NCI-H2081 treated with DMSO at 0.1 percent for 48 hours (cell line): Measurements from ENCODE around the gene CERS6.
"Not testable (repeated sequence)": the region's sequence is repeated elsewhere in the genome, so short reads cannot be mapped to it uniquely, and the experiment has no call there.

Experiments
- DNase-seq: peaks from one replicate; lab custom pipeline; 2025; lab: John Stamatoyannopoulos, UW

CERS6 gene

GRCh38 chr2:168732506-168732905, 276.4 kb downstream of the CERS6 start:
- no peak for DNase-seq

- DNase-seq = no peak
These were observed 278.2 kb downstream of the CERS6 start for GRCh38 chr2:168734199-168734760.

GRCh38 chr2:168736649-168737445, 280.8 kb downstream of the CERS6 start:
- DNase-seq = no peak

- DNase-seq = no peak
These were observed 282.0 kb downstream of the CERS6 start for GRCh38 chr2:168738062-168738461.

GRCh38 chr2:168740360-168740759, 284.3 kb downstream of the CERS6 start:
- no peak for DNase-seq

- no peak for DNase-seq
These were observed 284.7 kb downstream of the CERS6 start for GRCh38 chr2:168740788-168741187.

- no peak for DNase-seq
These were observed 286.3 kb downstream of the CERS6 start for GRCh38 chr2:168742258-168742932.

GRCh38 chr2:168744844-168745243, 288.8 kb downstream of the CERS6 start:
- no peak for DNase-seq

- DNase-seq = peak; percentile 12
These were observed 292.4 kb downstream of the CERS6 start for GRCh38 chr2:168748461-168748860.

GRCh38 chr2:168749297-168749696, 293.2 kb downstream of the CERS6 start:
- no peak for DNase-seq

- no peak for DNase-seq
These were observed 295.1 kb downstream of the CERS6 start for GRCh38 chr2:168751104-168751740.

GRCh38 chr2:168752361-168752760, 296.3 kb downstream of the CERS6 start:
- no peak for DNase-seq

- no peak for DNase-seq
These were observed 297.8 kb downstream of the CERS6 start for GRCh38 chr2:168753765-168754329.

GRCh38 chr2:168757223-168757622, 301.2 kb downstream of the CERS6 start:
- DNase-seq = no peak

GRCh38 chr2:168758970-168759820, 303.1 kb downstream of the CERS6 start:
- DNase-seq = no peak

- DNase-seq = no peak
These were observed 309.3 kb downstream of the CERS6 start for GRCh38 chr2:168765401-168765800.

- no peak for DNase-seq
These were observed 310.5 kb downstream of the CERS6 start for GRCh38 chr2:168766600-168766999.

GRCh38 chr2:168767258-168767657, 311.2 kb downstream of the CERS6 start:
- DNase-seq = no peak

- DNase-seq = not testable (repeated sequence)
These were observed 312.3 kb downstream of the CERS6 start for GRCh38 chr2:168768357-168768756.

- no peak for DNase-seq
These were observed 314.7 kb downstream of the CERS6 start for GRCh38 chr2:168770796-168771195.

GRCh38 chr2:168772704-168773103, 316.6 kb downstream of the CERS6 start:
- no peak for DNase-seq
